ENCODE data around the gene PGAP2. TPM values are rescaled to one million over a fixed set of nuclear protein-coding genes. Genes with fewer than 3 reads are reported as not detected.

Gene PGAP2
- total and polyA plus RNA-seq, 2 of the 4 experiments (the other 2 are of a cell fraction), result 10.6 to 31.3 TPM

Small RNA genes lying within 50 kb of the gene (microRNA-seq; reads per million reads assigned to microRNA genes)
- not detected for gene RNU7-50P (ENCODE audit: insufficient read depth, insufficient read length)

Small RNA genes lying within 50 kb of the gene (small RNA-seq; reads per million reads assigned to genes)
- 0 to 2.4 (median 0) reads per million in 5 experiments for gene RNU7-50P

Other genes starting within 250 kb of the PGAP2 start
- not detected in 2 replicates for gene ART5, start 166.6 kb upstream of the PGAP2 start, total RNA-seq (2012; rRNA removed)
- gene ART5, start 166.6 kb upstream of the PGAP2 start, polyA plus RNA-seq (2012; rRNA removed), result not detected in 2 replicates
- not detected in 2 replicates for gene ART1, start 163.4 kb upstream of the PGAP2 start, total RNA-seq (2012; rRNA removed)
- not detected in 2 replicates for gene ART1, start 163.4 kb upstream of the PGAP2 start, polyA plus RNA-seq (2012; rRNA removed)
- under 0.01 and 0.36 TPM in 2 replicates for gene CHRNA10, start 137.2 kb upstream of the PGAP2 start, total RNA-seq (2012; rRNA removed)
- gene CHRNA10, start 137.2 kb upstream of the PGAP2 start, polyA plus RNA-seq (2012; rRNA removed), result 0.79 and 1.2 TPM in 2 replicates
- 138 and 145 TPM in 2 replicates for gene NUP98, start 11.0 kb upstream of the PGAP2 start, total RNA-seq (2012; rRNA removed)
- 103 and 105 TPM in 2 replicates for gene NUP98, start 11.0 kb upstream of the PGAP2 start, polyA plus RNA-seq (2012; rRNA removed)
- 16.3 and 20.6 TPM in 2 replicates for gene RHOG, start 32.4 kb downstream of the PGAP2 start, total RNA-seq (2012; rRNA removed)
- 106 and 114 TPM in 2 replicates for gene RHOG, start 32.4 kb downstream of the PGAP2 start, polyA plus RNA-seq (2012; rRNA removed)
- 13.9 and 17.9 TPM in 2 replicates for gene STIM1, start 47.1 kb downstream of the PGAP2 start, total RNA-seq (2012; rRNA removed)
- gene STIM1, start 47.1 kb downstream of the PGAP2 start, polyA plus RNA-seq (2012; rRNA removed), result 19.2 and 23.0 TPM in 2 replicates